DOHH2 (cell line): ENCODE measurements around the gene TMEM144.

Source experiments
- EZH2phosphoT487 ChIP-seq: fragments of 200-600 bp; sonication (generic); IDR thresholded peaks from 2 replicates; pipeline ENCODE4 v1.6.1; 2017; ENCODE audit warnings: borderline replicate concordance, mild to moderate bottlenecking, antibody characterized with exemption, low read length, moderate library complexity, mixed read lengths
- TF ChIP-seq, protein P1 (sequence below): fragments of 200-600 bp; sonication (generic); IDR thresholded peaks from one replicate; pipeline ENCODE4 v1.5.1; 2014; ENCODE audit warnings: antibody characterized with exemption, mild to moderate bottlenecking, low read depth, low read length; ENCODE audit not compliant: poor library complexity, severe bottlenecking

DNA sequence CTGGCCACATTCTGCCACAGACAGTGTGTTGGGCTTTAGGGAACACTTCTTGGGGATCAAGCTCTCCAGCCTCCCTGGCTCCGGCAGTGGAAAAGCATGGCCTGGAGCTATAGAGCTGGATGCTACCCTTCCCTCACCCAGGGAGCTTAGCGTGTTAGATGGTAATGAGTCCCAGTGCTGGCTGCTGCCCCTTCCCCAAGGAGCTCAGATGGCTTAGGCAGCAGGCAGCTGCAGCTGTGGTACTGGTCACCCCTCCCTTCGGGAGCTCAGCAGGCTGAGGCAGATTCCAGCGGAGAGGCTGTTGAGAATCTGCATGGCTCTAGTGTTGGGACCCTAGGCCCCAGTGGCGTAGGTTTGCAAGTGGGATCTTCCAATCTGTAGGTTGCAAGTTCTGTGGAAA lies 19.5 kb downstream of the TMEM144 start:
- TF ChIP-seq, protein P1, sequence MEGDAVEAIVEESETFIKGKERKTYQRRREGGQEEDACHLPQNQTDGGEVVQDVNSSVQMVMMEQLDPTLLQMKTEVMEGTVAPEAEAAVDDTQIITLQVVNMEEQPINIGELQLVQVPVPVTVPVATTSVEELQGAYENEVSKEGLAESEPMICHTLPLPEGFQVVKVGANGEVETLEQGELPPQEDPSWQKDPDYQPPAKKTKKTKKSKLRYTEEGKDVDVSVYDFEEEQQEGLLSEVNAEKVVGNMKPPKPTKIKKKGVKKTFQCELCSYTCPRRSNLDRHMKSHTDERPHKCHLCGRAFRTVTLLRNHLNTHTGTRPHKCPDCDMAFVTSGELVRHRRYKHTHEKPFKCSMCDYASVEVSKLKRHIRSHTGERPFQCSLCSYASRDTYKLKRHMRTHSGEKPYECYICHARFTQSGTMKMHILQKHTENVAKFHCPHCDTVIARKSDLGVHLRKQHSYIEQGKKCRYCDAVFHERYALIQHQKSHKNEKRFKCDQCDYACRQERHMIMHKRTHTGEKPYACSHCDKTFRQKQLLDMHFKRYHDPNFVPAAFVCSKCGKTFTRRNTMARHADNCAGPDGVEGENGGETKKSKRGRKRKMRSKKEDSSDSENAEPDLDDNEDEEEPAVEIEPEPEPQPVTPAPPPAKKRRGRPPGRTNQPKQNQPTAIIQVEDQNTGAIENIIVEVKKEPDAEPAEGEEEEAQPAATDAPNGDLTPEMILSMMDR = no peak
- no peak for TF ChIP-seq EZH2phosphoT487
